NB4 (cell line): ENCODE data around the gene MAP2K6.

Source experiments
- DNase-seq: peaks from one replicate; pipeline ENCODE4 v3.0.0; 2010; ENCODE audit warnings: low read depth
- H3K4me3 ChIP-seq: one replicate; pipeline ENCODE4 v1.5.1; 2011; ENCODE audit warnings: mild to moderate bottlenecking, low read depth, low read length, moderate library complexity
- MYC ChIP-seq: IDR thresholded peaks from 2 replicates; pipeline ENCODE4 v1.6.1; 2011; ENCODE audit warnings: low read depth, low read length
- POLR2A ChIP-seq: IDR thresholded peaks from 2 replicates; pipeline ENCODE4 v1.6.1; 2011; ENCODE audit warnings: mild to moderate bottlenecking; ENCODE audit not compliant: insufficient read length; ENCODE audit errors: extremely low read depth
- TF ChIP-seq, protein P1 (sequence below): IDR thresholded peaks from 2 replicates; pipeline ENCODE4 v1.6.1; 2011; ENCODE audit warnings: low read depth, low read length
- TF ChIP-seq, protein P2 (sequence below): IDR thresholded peaks from one replicate; pipeline ENCODE4 v1.5.1; 2012; ENCODE audit warnings: low read depth, low read length

MAP2K6 gene

DNA sequence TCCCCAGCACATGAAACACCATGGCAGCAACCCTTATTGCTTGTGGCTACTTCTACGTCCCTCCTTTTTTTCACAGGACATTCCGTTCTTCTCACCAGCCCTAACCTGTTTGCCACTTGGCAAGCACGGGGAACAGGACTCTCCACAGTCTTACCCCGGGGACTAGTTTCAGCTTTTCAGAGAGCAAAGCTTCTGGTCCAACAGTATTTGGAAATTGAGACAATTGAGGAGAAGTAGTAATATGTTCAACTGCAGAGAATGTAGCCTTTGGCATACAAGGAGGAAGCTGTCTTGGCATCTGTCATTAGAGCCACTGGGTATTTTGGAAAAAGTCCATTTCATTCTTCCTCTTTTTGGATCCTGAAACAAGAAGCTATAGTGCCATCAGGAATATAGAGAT, 65.7 kb downstream of the MAP2K6 start:
- no peak for DNase-seq
- H3K4me3 ChIP-seq: no peak overlapping the region
- TF ChIP-seq, protein P1, sequence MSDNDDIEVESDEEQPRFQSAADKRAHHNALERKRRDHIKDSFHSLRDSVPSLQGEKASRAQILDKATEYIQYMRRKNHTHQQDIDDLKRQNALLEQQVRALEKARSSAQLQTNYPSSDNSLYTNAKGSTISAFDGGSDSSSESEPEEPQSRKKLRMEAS: no peak
- TF ChIP-seq, protein P2, sequence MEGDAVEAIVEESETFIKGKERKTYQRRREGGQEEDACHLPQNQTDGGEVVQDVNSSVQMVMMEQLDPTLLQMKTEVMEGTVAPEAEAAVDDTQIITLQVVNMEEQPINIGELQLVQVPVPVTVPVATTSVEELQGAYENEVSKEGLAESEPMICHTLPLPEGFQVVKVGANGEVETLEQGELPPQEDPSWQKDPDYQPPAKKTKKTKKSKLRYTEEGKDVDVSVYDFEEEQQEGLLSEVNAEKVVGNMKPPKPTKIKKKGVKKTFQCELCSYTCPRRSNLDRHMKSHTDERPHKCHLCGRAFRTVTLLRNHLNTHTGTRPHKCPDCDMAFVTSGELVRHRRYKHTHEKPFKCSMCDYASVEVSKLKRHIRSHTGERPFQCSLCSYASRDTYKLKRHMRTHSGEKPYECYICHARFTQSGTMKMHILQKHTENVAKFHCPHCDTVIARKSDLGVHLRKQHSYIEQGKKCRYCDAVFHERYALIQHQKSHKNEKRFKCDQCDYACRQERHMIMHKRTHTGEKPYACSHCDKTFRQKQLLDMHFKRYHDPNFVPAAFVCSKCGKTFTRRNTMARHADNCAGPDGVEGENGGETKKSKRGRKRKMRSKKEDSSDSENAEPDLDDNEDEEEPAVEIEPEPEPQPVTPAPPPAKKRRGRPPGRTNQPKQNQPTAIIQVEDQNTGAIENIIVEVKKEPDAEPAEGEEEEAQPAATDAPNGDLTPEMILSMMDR: no peak
- TF ChIP-seq MYC (no peak), POLR2A (no peak)

DNA sequence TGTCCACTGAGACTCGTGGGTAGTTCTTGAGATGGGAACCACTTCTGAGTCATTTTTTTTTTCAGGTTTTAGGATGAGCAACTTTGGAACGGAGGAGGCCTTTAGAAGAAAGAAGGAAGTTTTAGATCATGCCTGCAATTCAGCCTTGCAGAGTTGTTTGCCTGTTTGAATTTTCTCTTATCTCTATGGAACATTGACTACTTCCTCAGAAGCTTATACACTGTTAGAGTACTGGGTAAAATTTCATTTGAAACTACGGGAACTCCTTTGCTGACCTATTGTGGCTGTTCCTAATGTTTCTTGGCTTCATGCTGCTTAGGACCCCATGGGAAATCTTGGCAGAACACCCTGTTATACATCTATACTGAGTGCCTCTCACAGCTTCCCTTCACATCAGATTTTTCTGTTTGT, 70.8 kb downstream of the MAP2K6 start:
- no peak for DNase-seq
- TF ChIP-seq, protein P1: no peak
- TF ChIP-seq POLR2A (no peak), MYC (no peak)
- TF ChIP-seq, protein P2: no peak
- H3K4me3 ChIP-seq: no peak overlapping the region

DNA sequence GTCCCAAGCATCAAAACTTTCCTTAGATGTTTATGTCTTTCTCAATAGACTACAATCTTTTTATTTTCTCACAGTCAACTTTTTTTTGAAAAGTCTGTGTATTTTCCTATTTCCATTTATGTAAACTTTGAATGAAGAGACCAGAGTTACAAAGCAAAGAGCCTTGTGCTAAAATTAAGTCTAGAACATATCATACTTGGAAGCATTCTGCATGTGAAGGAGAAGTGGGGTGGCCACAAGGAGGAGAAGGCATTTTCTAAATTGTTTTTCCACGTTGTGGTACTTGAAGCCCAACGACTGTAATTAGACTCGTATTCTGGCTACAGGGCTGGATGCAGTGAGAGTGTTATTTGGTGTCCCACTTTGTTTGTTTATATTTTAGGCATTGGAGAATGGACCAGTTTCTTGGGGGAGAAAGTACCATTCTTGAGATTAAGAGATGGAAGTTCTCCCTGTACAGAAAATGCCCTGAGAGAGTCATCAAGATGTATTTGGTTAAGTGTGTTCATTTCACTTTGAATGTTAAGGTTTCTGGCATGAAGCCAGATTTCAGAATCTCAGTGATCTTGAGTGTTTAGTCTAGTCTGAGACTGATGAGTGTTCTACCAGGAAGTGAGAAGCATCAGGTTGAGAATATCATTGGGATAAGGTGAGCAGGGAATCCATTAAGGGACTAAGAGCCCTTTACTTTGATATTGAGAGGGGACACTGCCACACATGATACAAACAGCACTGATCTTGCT, 71.6 kb downstream of the MAP2K6 start:
- no peak for DNase-seq
- no peak overlapping the region for H3K4me3 ChIP-seq
- TF ChIP-seq, protein P2: no peak
- TF ChIP-seq MYC (no peak), POLR2A (no peak)
- TF ChIP-seq, protein P1: no peak

DNA sequence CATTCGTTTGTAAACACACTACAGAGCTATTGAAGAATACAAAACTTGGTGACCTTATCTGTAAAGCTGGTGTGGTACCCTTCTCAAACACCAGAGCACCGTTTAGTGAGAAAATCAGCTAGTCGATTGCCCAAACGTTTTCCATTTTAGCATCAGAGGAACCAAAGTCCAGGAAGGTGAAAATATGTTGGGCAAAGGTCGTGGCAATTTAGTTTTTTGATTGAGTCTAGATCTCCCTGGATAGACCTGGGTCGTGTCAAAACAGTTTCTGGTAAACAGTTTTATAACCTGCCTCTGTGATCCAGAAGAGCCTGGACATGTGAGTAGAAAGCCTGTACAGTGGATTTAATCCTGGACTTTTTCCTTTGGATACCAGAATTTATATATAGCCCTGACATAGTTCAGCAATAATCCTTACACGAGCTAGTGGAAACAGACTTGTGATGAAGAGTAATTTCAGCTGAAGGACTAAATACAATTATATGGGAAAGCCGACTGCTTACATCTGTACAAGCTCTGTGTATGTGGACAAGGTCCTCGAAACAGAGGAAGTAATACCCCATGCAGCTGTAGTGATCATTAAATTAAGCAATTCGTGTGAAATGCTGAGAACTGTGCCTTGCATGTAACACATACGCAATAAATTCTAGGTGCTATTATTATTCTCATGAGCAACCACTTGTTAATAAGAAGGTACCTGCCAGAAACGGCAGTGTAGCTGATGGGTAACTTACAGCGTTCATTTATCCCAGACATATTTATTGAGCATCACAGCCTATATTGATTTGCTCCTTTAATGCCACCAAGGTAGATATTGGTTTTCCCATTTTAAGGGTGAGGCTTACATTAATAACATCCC, 72.5 kb downstream of the MAP2K6 start:
- TF ChIP-seq POLR2A (no peak), MYC (no peak)
- TF ChIP-seq, protein P1: no peak
- TF ChIP-seq, protein P2: no peak
- no peak overlapping the region for H3K4me3 ChIP-seq
- DNase-seq: no peak

DNA sequence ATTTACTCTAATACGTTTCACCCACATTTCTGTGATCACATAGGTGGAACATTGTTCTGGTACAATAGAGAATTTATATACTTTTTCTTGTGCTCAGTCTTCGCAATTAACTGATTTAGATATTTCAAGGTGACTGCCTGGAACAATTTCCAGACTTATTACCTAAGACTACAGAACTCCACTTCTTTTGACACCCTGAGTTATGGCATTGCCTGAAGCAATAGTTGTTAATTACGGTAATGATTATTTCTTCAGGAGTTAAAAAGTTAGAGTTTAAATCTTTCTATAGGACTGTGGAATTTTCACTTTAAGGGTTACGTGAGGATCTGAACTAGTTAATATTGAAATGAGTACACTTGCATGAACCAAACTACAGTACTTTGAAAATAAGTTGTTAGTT, 74.8 kb downstream of the MAP2K6 start:
- DNase-seq: no peak
- H3K4me3 ChIP-seq: no peak overlapping the region
- TF ChIP-seq MYC (no peak), POLR2A (no peak)
- TF ChIP-seq, protein P1: no peak
- TF ChIP-seq, protein P2: no peak
